Natural killer cell (primary cell): ENCODE measurements around the gene NR2C2. TPM values are rescaled to one million over a fixed set of nuclear protein-coding genes. Genes with fewer than 3 reads are reported as not detected.

Source experiments
- ATAC-seq, 3 donors: fragments of 150-1000 bp in 2 of 3; fragments of 200-7000 bp in 1 of 3; cut with Tn5 transposase; 1 replicate in 1 of 3; 2 replicates in 2 of 3; pipeline ENCODE4 v1.10.0; 2021; ENCODE audit warnings: mild to moderate bottlenecking in 2 of 3, moderate library complexity in 2 of 3
- DNase-seq, 2 donors: peaks; one replicate each; pipeline versions ENCODE4 v3.0.0 to v3.0.0-alpha.2; 2013 to 2021; ENCODE audit warnings: mixed read lengths in 1 of 2
- H3K27ac ChIP-seq: one replicate; pipeline ENCODE4 v1.5.1; 2013; ENCODE audit warnings: mild to moderate bottlenecking, low read length
- H3K27me3 ChIP-seq: one replicate; pipeline ENCODE4 v1.6.1; 2013; ENCODE audit warnings: low read length; ENCODE audit not compliant: control insufficient read depth, insufficient read depth
- H3K36me3 ChIP-seq: one replicate; pipeline ENCODE4 v1.6.1; 2013; ENCODE audit warnings: low read length; ENCODE audit not compliant: control insufficient read depth, insufficient read depth
- H3K4me1 ChIP-seq: one replicate; pipeline ENCODE4 v1.6.1; 2013; ENCODE audit warnings: low read length; ENCODE audit not compliant: control insufficient read depth, insufficient read depth
- H3K4me3 ChIP-seq: one replicate; pipeline ENCODE4 v1.5.1; 2013; ENCODE audit warnings: low read length
- H3K9me3 ChIP-seq: one replicate; pipeline ENCODE4 v1.6.1; 2013; ENCODE audit warnings: low read length; ENCODE audit not compliant: control insufficient read depth, insufficient read depth
- H3K27ac Mint-ChIP-seq, 2 donors: one replicate each; pipeline ENCODE4 v1.8.0; 2022; ENCODE audit warnings: mild to moderate bottlenecking in 2 of 2, mixed read lengths in 2 of 2, moderate library complexity in 1 of 2
- H3K27me3 Mint-ChIP-seq, 2 donors: one replicate each; pipeline ENCODE4 v1.8.0; 2022; ENCODE audit warnings: low read depth in 2 of 2, mixed read lengths in 2 of 2
- H3K36me3 Mint-ChIP-seq: one replicate; pipeline ENCODE4 v1.8.0; 2022; ENCODE audit warnings: mixed read lengths
- H3K4me1 Mint-ChIP-seq, 2 donors: one replicate each; pipeline ENCODE4 v1.8.0; 2022; ENCODE audit warnings: mixed read lengths in 2 of 2
- H3K4me3 Mint-ChIP-seq: one replicate; pipeline ENCODE4 v1.8.0; 2022; ENCODE audit warnings: mild to moderate bottlenecking, moderate library complexity, mixed read lengths
- H3K9me3 Mint-ChIP-seq, 2 donors: one replicate each; pipeline ENCODE4 v1.8.0; 2022; ENCODE audit warnings: mixed read lengths in 2 of 2
- WGBS: methylation state at CpG from one replicate; pipeline ENCODE4 v1.1.7; 2013; ENCODE audit warnings: missing lambda C conversion rate; ENCODE audit not compliant: insufficient coverage; 5-methylcytosine and 5-hydroxymethylcytosine counted together
- intact Hi-C: fragments of 100-400 bp; cut with micrococcal nuclease; formaldehyde crosslinking; loops from one replicate; pipeline ENCODE4 v1.14.2; 2022
- total RNA-seq, 4 donors: library from RNA; stranded (reverse); fragments of 120-200 nt in 1 of 4; gene quantifications; one replicate each; pipeline versions ENCODE4 v1.2.3 to v1.2.4, GENCODE V29; 2013 to 2022
- TF ChIP-seq, protein P1 (sequence below): fragments of 200-600 bp; IDR thresholded peaks from one replicate; pipeline ENCODE4 v1.8.0; 2022; ENCODE audit warnings: antibody characterized with exemption

Gene NR2C2
- total RNA-seq, 3 donors from 2014 or later (not counting 1 experiment from before 2014, with no cell fraction given): 70.4 to 94.3 (median 81.6) TPM

DNA sequence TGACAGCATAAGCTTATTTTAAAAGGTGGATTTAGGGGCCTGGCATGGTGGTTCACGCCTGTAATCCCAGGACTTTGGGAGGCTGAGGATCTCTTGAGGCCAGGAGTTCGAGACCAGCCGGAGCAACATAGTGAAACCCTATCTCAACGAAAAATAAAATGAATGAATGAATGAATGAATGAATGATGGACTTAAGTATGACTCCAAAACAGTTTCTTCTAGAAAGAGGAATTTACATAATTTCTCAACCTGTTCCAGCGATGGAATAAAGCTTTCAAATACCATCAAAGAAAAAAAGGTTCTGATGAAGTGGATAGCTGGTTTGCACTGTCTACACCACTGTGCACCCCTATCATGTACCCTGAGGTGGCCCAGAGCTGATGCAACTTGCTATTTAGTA lies 20.1 kb upstream of the NR2C2 start:
- intact Hi-C loops: loop anchor here (10.0 kb wide), 1 partner anchor 1033 kb away; no protein-coding TSS in a partner anchor
- no peak overlapping the region for H3K27ac ChIP-seq
- Mint-ChIP-seq H3K4me1 (peaks cover 4 to 7% of the 10 kb centered on the region in 2 donors), H3K9me3 (no peaks in the 10 kb centered on the region), H3K4me3 (no peak overlapping the region), H3K27ac (no peak overlapping the region), H3K36me3 (no peaks in the 10 kb centered on the region), H3K27me3 (no peaks in the 10 kb centered on the region)
- WGBS: 100% methylated on average over 4 of the region's 5 CpGs
- ATAC-seq: no peak
- H3K9me3 ChIP-seq: no peaks in the 10 kb centered on the region
- TF ChIP-seq, protein P1, sequence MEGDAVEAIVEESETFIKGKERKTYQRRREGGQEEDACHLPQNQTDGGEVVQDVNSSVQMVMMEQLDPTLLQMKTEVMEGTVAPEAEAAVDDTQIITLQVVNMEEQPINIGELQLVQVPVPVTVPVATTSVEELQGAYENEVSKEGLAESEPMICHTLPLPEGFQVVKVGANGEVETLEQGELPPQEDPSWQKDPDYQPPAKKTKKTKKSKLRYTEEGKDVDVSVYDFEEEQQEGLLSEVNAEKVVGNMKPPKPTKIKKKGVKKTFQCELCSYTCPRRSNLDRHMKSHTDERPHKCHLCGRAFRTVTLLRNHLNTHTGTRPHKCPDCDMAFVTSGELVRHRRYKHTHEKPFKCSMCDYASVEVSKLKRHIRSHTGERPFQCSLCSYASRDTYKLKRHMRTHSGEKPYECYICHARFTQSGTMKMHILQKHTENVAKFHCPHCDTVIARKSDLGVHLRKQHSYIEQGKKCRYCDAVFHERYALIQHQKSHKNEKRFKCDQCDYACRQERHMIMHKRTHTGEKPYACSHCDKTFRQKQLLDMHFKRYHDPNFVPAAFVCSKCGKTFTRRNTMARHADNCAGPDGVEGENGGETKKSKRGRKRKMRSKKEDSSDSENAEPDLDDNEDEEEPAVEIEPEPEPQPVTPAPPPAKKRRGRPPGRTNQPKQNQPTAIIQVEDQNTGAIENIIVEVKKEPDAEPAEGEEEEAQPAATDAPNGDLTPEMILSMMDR: no peak
- H3K4me1 ChIP-seq: no peaks in the 10 kb centered on the region
- no peak overlapping the region for H3K4me3 ChIP-seq
- H3K27me3 ChIP-seq: no peaks in the 10 kb centered on the region
- DNase-seq: no peak
- H3K36me3 ChIP-seq: no peaks in the 10 kb centered on the region

DNA sequence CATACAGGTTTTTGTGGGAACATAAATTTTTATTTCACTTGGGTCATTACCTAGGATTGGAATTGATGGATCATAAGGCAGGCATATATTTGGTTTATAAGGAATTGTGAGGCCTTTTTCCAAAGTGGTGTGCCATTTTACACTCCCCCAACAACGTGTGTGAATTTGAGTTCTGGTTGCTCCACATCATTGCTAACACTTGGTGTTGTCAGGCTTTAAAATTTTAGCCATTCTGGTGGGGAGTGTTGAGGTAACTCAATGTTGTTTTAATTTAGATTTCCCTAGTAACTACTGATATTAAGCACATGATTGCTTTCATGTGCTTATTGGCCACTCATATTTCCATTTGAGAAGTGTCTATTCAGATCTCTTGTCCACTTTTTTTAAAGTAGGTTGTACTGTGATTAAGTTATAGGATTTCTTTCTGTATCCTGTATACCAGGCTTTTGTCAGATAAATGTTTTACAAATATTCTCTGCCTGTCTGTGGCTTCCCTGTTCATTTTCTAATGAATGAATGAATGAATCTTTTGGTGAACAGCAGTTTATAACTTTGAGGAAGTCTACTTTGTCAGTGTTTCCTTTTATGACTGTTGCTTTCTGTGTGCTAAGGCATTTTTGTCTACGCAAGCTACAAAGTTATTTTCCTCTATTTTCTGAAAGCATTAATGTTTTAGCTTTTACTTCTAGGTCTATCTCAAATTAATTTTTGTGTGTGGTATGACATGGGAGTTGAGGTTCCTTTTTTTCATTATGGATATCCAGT lies 17.9 kb upstream of the NR2C2 start:
- Mint-ChIP-seq H3K36me3 (no peaks in the 10 kb centered on the region), H3K27ac (no peak overlapping the region), H3K4me3 (no peak overlapping the region), H3K9me3 (no peaks in the 10 kb centered on the region), H3K4me1 (peaks cover 4 to 10% of the 10 kb centered on the region in 2 donors), H3K27me3 (no peaks in the 10 kb centered on the region)
- no CpG with 5 or more reads among the region's 2 CpGs for WGBS
- Histone ChIP-seq H3K4me3 (no peak overlapping the region), H3K36me3 (no peaks in the 10 kb centered on the region), H3K27me3 (no peaks in the 10 kb centered on the region), H3K9me3 (no peaks in the 10 kb centered on the region), H3K4me1 (no peaks in the 10 kb centered on the region), H3K27ac (no peak overlapping the region)
- no peak for DNase-seq
- no peak for ATAC-seq
- TF ChIP-seq, protein P1: no peak
- intact Hi-C loops: loop anchor here (10.0 kb wide), 1 partner anchor 1035 kb away; no protein-coding TSS in a partner anchor

DNA sequence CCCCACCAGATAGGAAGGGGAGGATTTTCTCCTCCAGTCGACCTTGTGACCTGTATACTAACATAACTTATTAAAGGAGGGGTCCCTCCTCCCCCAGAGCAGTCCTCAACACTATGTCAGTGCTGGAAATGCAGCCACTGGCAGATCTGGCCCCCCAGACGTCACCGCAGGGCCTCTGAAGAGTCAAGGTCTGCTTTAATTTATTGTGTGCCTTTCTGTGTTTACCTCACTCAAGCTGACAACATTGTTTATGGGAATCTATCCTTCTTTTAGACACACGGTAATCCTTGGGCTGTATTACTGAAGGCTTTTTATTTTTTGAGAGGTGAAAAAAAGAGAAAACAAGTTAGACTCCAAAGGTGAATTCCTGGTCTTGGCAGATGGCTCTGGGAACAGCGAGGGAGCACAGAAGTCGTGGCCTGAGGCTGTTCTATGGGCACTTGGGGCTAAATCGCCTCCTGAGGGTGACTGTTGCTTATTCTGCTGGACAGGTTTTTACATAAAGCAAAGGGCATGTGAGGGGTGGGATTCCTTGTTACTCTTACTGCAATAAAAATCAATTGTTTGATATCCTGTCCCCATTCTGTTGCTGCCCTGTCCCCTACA lies 13.5 kb upstream of the NR2C2 start:
- Mint-ChIP-seq H3K27ac (no peak overlapping the region), H3K9me3 (no peaks in the 10 kb centered on the region), H3K4me1 (peaks cover 4 to 10% of the 10 kb centered on the region in 2 donors), H3K4me3 (no peak overlapping the region), H3K27me3 (no peaks in the 10 kb centered on the region), H3K36me3 (no peaks in the 10 kb centered on the region)
- WGBS: 95% methylated on average over 5 of the region's 7 CpGs
- ATAC-seq (no peak), DNase-seq (no peak)
- no peaks in the 10 kb centered on the region for H3K36me3 ChIP-seq
- no peaks in the 10 kb centered on the region for H3K4me1 ChIP-seq
- no peak overlapping the region for H3K27ac ChIP-seq
- TF ChIP-seq, protein P1: no peak
- no peaks in the 10 kb centered on the region for H3K9me3 ChIP-seq
- intact Hi-C loops: no loop called here
- no peak overlapping the region for H3K4me3 ChIP-seq
- H3K27me3 ChIP-seq: no peaks in the 10 kb centered on the region
